EH (cell line): ENCODE data around the gene SMG6.
A peak's percentile ranks its signal among the peaks of the same experiment; 100 is the strongest.
"Not testable (repeated sequence)": the region's sequence is repeated elsewhere in the genome, so short reads cannot be mapped to it uniquely, and the experiment has no call there.

Experiments
- DNase-seq: peaks from one replicate; pipeline ENCODE4 v3.0.0-alpha.2; 2015; ENCODE audit warnings: low read depth

SMG6 gene

DNA sequence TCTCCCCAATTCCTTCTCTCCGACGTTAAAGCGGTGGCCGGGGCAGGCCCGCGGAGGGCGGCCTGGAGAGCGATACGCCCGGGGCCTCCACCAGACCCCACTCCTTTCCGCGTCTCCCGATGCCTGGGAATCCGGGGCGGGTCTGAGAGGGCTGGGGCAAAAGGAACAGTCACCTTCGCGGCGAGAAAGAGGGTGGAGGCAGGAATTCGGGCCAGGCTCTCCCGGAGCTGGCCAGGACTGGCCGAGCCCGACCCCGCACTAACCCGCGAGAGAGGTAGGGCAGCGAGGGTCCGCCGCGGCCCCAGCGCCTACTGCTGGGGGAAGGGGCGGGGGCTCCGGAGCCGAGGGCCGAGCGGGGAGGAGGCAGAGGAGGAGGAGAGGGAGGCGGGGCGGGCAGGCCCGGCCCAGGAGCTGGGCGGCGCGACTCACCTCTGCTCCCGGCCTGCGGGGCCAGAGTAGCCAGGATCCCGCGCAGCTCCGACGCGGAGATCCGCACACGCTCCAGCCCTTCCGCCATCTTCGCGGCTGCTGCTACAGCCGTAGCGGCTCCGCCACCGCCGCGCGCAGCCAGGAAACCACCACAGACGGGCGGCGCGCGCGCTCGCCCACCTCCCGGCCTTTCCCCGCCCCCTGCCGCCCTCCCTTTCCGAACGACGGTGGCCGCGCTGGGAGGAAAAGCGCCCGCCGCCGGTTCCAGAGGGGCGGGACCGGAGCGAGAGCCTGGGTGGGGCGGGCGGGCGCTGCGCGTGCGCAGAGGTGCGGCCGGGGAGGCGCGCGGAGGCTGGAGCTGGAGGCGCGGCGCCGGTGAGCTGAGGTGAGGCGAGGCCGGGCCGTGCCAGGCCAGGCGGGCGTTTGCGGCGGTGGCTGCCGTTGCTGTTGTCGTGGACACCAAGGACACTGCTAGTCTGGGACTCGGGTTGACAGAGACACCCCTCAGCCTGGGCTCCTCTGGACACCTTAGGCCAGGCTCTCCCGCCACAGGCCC lies at the start of gene SMG6, which contains the start of gene SRR:
SMG6 (minus strand) TSS at position 582 of the 985 bp plus-strand sequence; CDS start at position 517, 65 bp downstream.
SRR (plus strand) TSS at position 747 of the 985 bp plus-strand sequence. CDS start 11,611 bp downstream, outside the sequence.
- peak; percentile 89 for DNase-seq

DNA sequence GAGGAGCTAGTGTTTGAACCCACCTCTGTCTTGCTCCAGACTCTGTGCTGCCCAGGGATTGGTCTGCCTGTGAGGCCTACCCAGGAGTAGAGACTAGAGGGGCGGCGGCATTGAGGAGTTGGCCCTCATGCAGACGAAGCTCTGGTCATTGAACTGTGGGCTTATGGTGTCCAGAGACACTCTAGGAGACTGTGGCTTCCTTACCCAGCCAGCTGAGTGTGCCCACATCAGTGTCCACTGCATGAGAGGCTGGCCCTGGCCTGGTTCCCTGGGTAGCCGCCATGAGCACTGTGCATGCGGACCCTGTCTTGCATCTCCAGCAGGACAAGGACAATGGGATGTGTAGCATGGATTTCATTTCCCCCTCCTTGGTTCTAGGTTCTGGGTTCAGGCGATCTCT lies 47.7 kb upstream of the SMG6 start:
- DNase-seq = no peak

DNA sequence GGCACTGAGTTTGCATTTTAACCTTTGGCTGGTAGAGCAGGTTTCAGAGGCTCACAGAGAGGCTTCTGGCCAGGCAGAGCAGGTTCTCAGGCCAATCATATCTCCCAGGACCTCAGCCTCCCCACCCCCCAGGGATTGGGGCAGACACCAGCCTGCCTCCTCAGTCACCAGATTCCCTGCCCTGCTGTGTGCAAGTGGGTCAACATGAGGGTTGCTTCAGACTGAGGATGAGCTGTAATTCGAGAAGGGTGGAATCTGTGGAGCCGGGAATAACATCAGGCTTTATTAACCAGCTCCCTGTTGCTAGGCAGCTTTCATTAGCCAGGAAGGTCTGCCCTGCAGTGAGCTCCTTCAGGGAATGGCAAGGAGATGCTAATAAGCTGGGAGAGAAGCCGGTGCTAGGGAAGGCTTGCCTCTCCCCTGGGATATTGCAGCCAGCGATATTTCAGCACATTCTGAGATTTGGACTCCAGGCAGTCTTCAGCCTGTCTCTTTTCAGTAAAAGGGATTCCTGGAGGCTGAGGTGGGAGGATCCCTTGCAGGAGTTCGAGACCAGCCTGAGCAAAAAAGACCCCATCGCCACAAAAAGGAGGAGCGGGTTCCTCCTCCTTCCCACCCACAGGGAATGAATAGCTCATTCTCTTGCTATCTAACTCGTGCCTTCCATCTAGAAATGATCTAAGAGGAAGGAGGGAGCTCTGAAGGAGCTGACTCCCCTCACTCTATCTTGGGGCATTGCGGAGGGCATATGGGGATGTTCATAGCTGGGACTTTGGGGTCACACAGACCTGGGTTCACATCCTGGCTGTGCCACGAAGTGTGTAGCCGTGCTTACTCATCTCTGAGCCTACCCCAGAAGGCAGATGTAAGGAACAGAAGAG lies 44.5 kb upstream of the SMG6 start:
- DNase-seq = peak; percentile 94

DNA sequence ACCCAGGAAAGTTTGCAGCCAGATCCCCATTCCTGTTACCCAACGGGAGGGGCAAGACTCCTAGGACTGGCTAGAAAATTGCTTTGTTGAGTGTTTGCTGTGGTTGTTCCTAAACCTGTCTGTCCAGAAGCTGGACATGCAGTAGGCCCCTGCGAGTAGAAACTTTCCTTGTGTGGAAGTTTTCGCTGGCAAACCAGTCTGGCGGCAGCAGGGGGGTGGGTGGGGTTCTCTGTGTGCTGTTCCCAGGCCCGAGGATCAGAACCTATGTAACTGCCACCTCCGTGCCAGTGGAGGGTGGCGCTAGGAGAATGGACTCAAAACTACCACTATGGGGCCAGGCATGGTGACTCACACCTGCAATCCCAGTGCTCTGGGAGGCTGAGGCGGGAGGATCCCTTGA lies 42.9 kb upstream of the SMG6 start:
- DNase-seq = no peak

DNA sequence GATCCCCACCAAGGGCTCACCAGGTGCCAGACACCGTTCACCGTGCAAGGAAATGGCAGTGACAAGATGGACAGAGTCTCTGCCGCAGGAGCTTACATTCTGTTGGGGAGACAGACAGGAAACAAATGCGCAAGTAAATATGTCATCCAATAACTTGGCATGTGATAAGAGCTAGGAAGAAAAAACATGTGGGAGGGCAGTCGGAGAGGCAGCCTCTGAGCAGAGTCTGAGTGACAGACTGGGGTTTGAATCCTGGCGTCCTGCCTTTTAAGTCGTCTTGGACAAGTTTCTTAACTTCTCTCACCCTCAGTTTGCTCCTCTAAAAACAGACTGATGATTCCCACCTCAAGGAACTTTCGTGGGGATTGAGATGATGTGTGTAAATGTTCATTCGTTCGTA lies 40.9 kb upstream of the SMG6 start:
- DNase-seq = no peak

DNA sequence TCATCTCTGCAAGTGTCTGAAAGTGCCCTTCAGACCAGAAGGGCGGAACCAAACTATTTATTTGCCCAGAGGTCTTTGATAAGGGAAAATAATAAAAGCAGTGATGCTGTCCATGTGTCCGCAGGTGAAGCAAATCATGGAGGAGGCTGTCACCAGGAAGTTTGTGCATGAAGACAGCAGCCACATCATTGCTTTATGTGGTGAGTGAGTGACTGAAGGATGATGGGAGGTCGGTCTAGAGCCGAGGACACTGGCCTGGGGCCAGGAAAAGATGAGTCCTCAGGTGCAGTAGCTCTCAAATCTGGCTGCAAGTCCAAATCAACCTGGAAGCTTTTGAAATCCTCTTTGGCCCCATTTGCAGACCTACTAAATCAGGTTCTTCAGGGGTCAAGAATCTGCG lies 39.8 kb upstream of the SMG6 start:
- no peak for DNase-seq

DNA sequence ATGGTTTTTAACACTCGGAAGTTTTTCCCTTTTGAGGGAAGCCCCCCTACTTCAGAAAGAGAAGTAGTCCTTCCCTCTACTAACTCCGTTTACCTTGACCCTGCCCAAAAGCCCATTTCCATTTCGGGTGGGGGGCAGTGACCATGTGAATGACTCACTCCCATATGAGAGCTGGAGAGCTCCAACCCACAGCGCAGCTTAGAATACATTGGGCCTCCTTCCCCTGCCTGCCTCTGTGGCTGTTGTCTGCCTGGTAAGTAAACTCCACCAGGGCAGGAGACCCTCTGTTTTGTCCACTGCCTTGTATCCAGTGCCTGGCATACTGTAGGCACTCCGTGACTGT lies 34.7 kb upstream of the SMG6 start:
- DNase-seq = peak; percentile 6

DNA sequence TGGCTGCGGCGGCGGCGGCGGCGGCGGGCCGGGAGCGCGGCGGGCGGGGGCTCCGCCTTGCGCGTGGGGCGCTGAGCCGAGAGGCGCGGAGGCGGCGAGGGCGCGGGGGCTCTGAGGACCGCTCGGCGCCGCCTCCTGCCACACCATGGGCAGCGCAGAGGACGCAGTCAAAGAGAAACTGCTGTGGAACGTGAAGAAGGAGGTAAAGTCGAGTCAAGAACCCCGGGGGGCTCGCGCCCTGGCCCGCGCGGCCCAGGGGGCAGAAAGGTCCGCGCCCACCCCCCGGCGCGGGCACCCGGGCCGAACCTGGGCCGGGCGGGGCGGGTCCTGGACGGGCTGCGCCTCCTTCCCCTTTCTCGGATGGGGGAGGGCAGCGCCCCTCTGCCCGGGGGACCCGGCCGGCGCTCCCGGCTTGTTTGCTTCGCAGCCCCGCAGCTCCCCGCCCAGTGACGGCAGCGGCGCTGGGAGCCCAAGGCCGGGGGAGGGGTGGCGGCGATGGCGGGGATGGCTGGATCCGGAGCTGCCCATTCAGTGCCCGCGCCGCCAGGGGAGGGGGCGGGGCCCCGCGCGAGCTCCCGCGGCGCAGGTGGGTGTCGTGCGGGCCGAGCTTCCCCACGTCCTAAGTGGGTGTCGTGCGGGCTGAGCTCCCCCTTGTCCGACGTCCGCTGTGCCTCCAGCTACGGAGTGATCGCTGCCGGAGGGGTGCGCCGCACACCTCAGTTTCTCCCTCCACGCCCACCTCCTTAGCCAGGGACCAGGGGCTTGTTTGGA lies 34.1 kb upstream of the SMG6 start:
- DNase-seq = peak; percentile 64

DNA sequence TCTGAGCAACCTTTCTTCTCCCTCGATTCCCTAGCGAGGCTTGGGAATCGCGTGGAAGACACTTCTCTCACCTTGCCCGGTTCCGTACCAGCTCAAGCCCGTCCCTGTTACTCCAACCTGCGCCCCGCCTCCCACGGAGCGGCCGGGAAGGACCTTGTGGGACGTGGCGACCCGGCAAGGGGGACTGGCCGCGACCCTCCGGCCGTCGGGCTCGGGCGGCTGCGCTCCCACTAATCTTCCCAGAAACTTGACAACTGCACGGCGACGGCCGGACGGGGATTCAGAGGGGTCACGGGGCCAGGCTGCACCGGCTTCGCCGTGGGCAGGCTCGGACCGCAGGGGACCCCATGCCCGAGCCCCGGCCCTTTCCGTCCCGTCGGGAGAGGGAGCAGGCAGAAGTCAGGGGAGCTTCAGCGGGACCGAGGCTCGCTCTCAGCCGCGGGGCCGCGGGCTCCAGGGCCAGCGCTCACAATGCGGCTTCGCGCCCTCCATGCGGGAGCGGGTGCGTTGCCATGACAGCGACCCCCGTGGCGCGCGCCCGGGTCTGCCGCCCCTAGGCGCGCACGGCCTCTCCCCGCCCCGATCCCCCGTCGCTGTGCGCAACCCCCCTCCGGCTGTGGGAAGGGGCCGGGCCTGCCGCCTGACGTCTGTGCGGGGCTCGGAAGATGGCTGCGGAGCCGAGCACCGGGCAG lies 33.4 kb upstream of the SMG6 start, which contains the start of gene SGSM2:
SGSM2 (plus strand) TSS at position 650 of the 692 bp plus-strand sequence. CDS start 188 bp downstream, outside the sequence.
- DNase-seq = peak; percentile 58

DNA sequence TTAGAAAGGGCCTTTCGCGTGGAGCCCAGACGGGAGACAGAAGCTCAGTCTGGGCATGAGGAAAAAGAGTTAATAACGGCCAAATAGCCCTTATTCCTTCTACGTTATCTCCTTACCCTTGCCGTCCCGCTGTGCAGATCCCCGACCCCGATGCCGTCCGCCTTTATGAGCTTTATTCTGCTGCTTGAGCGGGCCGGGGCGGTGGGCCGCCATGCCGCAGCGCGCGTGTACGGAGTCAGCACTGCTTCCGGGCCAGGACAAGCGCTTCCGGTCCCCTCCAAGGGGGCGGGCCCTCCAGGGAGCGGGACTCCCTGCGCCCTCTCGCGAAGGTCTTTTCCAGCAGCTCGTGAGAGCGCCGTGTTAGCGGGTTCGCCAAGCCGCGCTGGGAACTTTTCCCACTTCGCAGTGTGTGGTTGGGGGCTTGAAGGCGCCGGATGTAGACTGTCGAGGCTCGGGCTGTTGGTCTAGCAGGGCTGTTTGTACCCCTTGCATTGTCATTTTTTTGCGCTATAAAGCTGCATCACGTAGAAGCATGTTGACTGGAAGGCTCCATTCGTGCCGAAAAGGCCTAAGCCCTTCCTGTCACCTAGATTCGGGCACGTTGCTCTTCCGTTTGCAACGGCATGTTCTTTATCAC lies 32.7 kb upstream of the SMG6 start, which contains the start of gene TSR1:
TSR1 (minus strand) TSS at position 243 of the 637 bp plus-strand sequence; CDS start at position 213, 30 bp downstream.
- DNase-seq = peak; percentile 91

DNA sequence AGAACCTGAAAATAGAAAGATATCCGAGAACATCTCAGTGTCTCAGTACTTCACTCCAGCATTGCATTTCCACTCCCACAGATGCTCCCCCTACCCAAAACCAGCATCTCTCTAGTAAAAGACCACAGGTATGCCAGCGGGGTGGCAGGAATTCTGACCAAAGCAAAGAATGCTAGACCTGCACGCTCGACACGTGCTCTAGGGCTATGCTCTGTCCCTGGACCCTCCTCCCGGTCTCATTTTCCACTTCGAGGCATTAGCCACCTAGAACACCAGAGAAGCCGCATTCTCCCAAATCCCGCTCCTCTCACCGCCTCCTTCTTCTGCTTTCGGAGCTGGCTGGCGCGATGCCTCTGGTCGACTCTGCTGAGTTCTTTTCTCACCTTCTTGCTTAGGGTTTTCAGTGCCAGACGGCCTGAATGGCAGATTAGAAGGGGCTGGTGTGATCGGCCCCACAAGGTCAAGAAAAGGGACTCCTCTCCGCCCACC lies 32.2 kb upstream of the SMG6 start:
- DNase-seq = peak; percentile 33

DNA sequence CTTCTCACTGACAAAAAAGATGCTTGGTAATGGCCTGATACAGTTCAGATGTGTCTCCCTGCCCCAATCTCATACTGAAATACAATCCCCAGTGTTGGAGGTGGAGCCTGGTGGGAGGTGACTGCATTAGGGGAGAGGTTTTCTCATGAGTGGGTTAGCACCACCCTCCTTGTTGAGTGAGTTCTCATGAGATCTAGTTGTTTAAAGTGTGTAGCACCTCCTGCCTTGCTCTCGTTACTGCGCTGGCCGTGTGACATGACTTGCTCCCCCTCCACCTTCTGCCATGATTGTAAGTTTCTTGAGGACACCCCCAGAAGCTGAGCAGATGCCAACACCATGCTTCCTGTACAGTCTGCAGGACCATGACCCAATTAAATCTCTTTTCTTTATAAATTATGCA lies 27.7 kb upstream of the SMG6 start:
- no peak for DNase-seq

DNA sequence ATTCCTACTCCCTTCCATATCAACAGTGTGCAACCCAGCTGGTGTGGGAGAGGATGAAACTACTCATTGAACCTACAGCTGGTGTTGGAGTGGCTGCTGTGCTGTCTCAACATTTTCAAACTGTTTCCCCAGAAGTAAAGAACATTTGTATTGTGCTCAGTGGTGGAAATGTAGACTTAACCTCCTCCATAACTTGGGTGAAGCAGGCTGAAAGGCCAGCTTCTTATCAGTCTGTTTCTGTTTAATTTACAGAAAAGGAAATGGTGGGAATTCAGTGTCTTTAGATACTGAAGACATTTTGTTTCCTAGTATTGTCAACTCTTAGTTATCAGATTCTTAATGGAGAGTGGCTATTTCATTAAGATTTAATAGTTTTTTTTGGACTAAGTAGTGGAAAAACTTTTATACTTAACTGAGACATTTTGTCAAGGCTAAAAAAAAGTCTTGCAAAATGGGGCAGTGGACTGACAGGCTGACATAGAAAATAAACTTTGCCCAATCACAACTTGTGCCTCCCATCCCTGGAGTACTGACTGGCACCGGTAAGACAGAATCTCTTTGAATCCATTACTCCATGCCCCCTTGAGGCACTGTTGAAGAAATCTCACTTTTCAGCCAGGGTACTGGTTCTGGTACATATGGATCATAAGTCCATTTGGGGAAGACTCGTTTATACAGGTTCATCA lies 20.2 kb upstream of the SMG6 start:
- no peak for DNase-seq

DNA sequence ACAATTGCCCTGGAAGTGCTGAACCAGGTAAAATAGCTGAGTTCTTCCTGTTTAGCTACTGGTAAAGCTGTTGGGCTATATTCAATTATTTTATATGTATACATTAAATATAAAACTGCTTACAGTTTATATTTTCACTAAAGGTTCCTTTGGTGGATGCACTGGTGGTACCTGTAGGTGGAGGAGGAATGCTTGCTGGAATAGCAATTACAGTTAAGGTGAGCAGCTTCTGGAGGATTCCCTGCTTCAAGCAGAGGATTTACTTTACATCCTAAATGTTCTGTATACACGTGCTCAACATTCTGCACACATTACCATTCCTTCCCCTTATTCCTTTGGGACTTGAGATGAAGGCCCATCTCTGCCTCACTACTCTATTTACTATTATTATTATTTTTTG lies 17.8 kb upstream of the SMG6 start:
- no peak for DNase-seq

DNA sequence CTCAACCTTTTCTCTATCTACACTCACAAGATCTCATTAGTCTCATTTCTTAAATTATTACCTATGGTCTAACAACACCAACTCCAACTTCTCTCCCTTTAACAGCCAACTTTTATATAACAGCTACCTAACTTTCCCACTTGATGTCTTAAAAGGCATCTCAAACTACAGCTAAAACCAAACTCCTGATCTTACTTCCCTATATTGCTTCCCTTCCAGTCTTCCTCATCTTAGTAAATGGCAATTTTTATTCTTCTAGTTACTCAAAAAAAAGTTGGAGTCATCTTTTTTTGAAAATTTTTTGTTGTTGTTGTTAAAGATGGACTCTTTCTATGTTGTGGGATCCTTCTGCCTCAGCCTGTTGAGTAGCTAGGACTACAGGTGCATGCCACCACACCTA lies 15.5 kb upstream of the SMG6 start:
- no peak for DNase-seq

DNA sequence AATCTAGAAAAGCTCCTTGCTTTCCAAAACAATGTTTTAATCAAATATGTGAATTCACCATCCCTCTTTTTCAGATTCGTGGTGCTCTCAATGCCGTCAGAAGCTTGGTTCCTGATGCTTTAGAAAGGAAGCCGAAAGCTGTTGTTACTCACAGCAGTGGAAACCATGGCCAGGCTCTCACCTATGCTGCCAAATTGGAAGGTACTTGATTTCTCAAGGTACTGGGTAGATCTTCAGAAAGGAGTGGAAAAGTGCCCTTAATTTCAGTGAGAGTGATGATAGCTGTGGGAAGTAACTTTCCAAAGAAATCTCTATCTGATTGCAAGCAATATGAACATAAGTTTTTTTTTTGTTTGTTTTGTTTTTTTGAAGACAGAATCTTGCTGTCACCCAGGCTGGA lies 14.2 kb upstream of the SMG6 start:
- DNase-seq = no peak

DNA sequence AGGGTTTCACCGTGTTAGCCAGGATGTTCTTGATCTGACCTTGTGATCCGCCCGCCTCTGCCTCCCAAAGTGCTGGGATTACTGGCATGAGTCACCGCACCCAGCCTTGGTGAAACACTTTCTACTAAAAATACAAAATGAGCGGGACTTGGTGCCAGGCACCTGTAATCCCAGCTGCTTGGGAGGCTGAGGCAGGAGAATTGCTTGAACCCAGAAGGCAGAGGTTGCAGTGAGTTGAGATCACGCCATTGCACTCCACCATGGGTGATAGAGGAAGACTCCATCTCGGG lies 13.3 kb upstream of the SMG6 start:
- not testable (repeated sequence) for DNase-seq

DNA sequence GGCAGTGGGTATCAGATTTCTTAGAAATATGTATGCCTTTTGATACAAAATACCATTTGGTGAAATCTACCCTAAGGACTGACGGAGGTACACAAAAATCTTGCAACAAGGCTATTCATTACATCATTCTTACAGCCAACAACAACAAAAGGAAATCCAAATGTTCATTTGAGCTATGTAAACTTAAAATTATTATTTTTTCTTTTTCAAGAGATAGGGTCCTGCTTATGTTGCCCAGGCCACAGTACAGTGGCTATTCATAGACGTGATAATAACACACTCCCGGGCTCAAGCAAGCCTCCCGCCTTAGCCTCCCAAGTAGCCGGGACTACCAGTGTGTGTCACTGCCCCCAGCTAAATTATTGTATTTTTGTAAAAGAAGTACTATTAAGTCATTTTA lies 9.2 kb upstream of the SMG6 start:
- no peak for DNase-seq

DNA sequence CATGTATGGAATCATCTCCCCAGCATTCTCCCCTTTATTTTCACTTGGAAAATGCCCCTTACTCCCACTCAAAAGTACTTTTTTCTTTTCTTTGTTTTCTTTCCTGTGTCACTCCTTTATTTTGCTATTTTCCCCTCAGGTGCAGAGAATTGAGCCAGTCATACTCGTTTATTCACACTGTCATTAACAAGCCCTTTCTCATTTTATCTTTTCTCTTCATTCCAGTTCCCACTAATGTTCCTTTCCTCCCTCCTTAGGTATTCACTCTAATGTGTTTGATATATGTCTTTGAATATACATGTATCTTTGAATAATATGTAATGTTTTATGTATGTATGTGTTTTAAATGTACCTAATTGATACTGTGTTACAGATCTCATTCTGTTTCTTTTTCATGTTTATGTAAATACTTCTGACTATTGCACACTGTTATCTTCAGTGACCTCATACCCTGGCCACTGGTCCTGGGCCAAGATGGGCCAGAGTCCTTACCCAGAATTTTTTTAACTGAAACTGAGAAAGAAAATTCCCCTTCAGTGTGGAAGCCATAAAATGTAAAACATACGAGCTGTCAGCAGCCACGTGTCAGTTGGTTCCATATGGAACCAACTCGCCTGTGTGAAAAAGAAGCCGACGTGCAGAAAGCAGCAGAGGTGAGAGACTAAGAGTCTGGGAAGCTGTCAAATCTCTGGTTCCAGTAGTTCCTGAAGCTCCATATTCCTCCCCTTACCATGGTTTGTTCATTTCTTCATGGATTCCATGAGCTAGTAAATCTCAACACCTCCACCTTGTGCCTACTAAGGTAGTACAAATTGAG lies 6.0 kb upstream of the SMG6 start:
- DNase-seq = peak; percentile 35
